Karpas-422 (cell line): Measurements from ENCODE around the gene SRGAP1. TPM values are rescaled to one million over a fixed set of nuclear protein-coding genes. Genes with fewer than 3 reads are reported as not detected.
"Not testable (repeated sequence)": the region's sequence is repeated elsewhere in the genome, so short reads cannot be mapped to it uniquely, and the experiment has no call there.

ENCODE experiments used
- DNase-seq: peaks from one replicate; pipeline ENCODE4 v3.0.0-alpha.2; 2015
- H2AFZ ChIP-seq: fragments of 200-600 bp; sonication (generic); 2 replicates; pipeline ENCODE4 v1.6.1; 2014; ENCODE audit warnings: antibody characterized with exemption, low read length, mixed read lengths
- H3K27ac ChIP-seq: fragments of 200-600 bp; sonication (generic); 2 replicates; pipeline ENCODE4 v1.5.1; 2014; ENCODE audit warnings: mild to moderate bottlenecking, low read length, moderate library complexity
- H3K27me3 ChIP-seq: fragments of 200-600 bp; sonication (generic); 2 replicates; pipeline ENCODE4 v1.6.1; 2014; ENCODE audit warnings: low read length, mixed read lengths
- H3K36me3 ChIP-seq: fragments of 200-600 bp; sonication (generic); 2 replicates; pipeline ENCODE4 v1.6.1; 2014; ENCODE audit warnings: low read length, mixed read lengths; ENCODE audit not compliant: insufficient read depth
- H3K4me1 ChIP-seq: fragments of 200-600 bp; sonication (generic); 2 replicates; pipeline ENCODE4 v1.6.1; 2014; ENCODE audit warnings: mild to moderate bottlenecking, low read length, mixed read lengths
- H3K4me2 ChIP-seq: fragments of 200-600 bp; sonication (generic); 2 replicates; pipeline ENCODE4 v1.6.1; 2014; ENCODE audit warnings: low read length, low read depth, mild to moderate bottlenecking; ENCODE audit not compliant: poor library complexity, severe bottlenecking
- H3K4me3 ChIP-seq: fragments of 200-600 bp; sonication (generic); 2 replicates; pipeline ENCODE4 v1.5.1; 2014; ENCODE audit warnings: mild to moderate bottlenecking, antibody characterized with exemption, low read length, mixed read lengths
- H3K79me2 ChIP-seq: fragments of 200-600 bp; sonication (generic); 2 replicates; pipeline ENCODE4 v1.6.1; 2014; ENCODE audit warnings: mild to moderate bottlenecking, low read length, mixed read lengths
- H3K9ac ChIP-seq: fragments of 200-600 bp; sonication (generic); 2 replicates; pipeline ENCODE4 v1.6.0; 2014; ENCODE audit warnings: low read length
- H3K9me2 ChIP-seq: fragments of 200-600 bp; sonication (generic), shearing (Covaris generic); replicated peaks from 2 replicates; pipeline ENCODE4 v1.6.0; 2014; ENCODE audit warnings: mild to moderate bottlenecking, low read length, moderate library complexity; ENCODE audit not compliant: insufficient read depth
- H3K9me3 ChIP-seq: fragments of 300-700, 200-600 bp; sonication (generic); 2 replicates; pipeline ENCODE4 v1.6.1; 2014; ENCODE audit warnings: low read length, mixed read lengths
- H4K20me1 ChIP-seq: fragments of 200-600 bp; sonication (generic); 2 replicates; pipeline ENCODE4 v1.6.1; 2014; ENCODE audit warnings: mild to moderate bottlenecking, antibody characterized with exemption, low read length, low read depth; ENCODE audit not compliant: insufficient read depth
- total RNA-seq: library from RNA; depleted of rRNA; stranded (reverse); fragments of >200 nt; shearing (Covaris generic); gene quantifications from 2 replicates; pipeline ENCODE4 v1.2.3, GENCODE V29; 2014; ENCODE audit warnings: low replicate concordance

SRGAP1 gene
- total RNA-seq, 1 experiment from 2014 or later, result not detected

DNA sequence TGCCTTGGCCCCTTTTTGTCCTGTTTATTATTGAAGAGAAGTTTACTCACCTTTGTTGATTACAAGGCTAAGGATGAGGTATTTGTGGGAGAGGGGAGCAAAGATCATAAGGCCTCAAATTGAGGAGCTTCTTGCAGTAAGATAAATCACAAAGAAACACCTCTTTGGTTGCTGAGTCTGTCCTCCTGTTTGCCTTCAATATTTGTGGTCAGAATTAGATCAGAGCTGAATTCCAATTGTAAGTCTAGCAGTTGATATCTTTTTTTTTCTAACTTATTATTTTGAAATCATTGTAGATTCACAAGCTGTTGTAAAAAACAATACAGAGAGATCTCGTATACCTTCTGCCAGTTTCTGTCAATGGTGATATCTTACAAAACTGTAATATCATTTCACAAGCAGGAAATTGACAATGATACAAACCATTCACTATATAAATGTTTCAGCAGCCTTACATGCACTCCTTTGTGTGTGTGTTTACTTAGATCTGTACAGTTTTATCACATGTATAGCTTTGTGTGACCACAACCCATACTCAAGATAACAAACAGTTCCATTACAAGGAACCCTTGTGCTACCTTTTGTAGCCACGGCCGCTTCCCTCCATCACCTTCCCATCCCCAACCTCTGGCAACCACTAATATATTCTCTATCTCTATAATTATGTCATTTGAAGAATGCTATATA lies 280.2 kb downstream of the SRGAP1 start:
- Histone ChIP-seq H3K36me3 (no peaks in the 10 kb centered on the region), H3K9me2 (no peaks in the 10 kb centered on the region), H4K20me1 (no peaks in the 10 kb centered on the region), H3K27ac (no peak overlapping the region), H3K4me2 (no peak overlapping the region), H2AFZ (no peak overlapping the region), H3K9me3 (no peaks in the 10 kb centered on the region), H3K27me3 (no peaks in the 10 kb centered on the region), H3K4me1 (no peaks in the 10 kb centered on the region), H3K4me3 (no peak overlapping the region), H3K9ac (no peak overlapping the region), H3K79me2 (no peaks in the 10 kb centered on the region)
- DNase-seq, result no peak

DNA sequence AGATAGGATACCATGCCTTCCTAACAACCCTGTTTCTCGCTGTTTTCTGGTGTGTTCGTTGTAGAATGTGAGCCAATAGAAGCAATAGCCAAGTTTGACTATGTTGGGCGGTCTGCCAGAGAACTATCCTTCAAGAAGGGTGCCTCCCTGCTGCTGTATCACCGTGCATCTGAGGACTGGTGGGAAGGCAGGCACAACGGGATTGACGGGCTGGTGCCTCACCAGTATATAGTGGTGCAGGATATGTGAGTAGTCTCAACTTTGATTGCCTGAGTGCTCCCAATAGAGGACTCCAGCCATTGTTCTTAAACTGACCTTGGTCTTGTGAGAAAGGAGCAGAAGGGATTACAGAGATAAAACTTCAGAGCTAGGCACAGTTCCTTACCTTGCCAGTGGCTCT lies 281.4 kb downstream of the SRGAP1 start:
- H4K20me1 ChIP-seq, result no peaks in the 10 kb centered on the region
- no peak overlapping the region for H3K4me3 ChIP-seq
- no peaks in the 10 kb centered on the region for H3K36me3 ChIP-seq
- no peak overlapping the region for H3K9ac ChIP-seq
- H3K9me3 ChIP-seq, result no peaks in the 10 kb centered on the region
- no peak overlapping the region for H2AFZ ChIP-seq
- no peaks in the 10 kb centered on the region for H3K79me2 ChIP-seq
- H3K27me3 ChIP-seq, result no peaks in the 10 kb centered on the region
- no peak overlapping the region for H3K4me2 ChIP-seq
- no peaks in the 10 kb centered on the region for H3K9me2 ChIP-seq
- H3K4me1 ChIP-seq, result no peaks in the 10 kb centered on the region
- H3K27ac ChIP-seq, result no peak overlapping the region
- DNase-seq, result no peak

DNA sequence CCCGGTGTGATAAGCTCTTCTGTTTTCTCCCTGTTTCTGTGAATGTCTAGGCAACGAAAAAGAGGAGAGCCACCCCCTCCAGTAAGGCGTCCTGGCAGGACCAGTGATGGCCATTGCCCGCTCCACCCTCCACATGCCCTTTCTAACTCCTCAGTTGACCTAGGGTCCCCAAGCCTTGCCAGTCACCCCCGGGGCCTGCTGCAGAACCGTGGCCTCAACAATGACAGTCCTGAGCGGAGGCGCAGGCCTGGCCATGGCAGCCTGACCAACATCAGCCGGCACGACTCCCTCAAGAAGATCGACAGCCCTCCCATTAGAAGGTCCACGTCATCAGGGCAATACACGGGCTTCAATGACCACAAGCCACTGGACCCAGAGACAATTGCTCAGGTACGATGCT lies 283.3 kb downstream of the SRGAP1 start:
- H3K4me1 ChIP-seq, result no peaks in the 10 kb centered on the region
- no peaks in the 10 kb centered on the region for H4K20me1 ChIP-seq
- H2AFZ ChIP-seq, result no peak overlapping the region
- H3K27me3 ChIP-seq, result no peaks in the 10 kb centered on the region
- no peak overlapping the region for H3K4me2 ChIP-seq
- no peak overlapping the region for H3K27ac ChIP-seq
- no peak overlapping the region for H3K9ac ChIP-seq
- H3K9me2 ChIP-seq, result no peaks in the 10 kb centered on the region
- no peak for DNase-seq
- H3K9me3 ChIP-seq, result no peaks in the 10 kb centered on the region
- H3K36me3 ChIP-seq, result no peaks in the 10 kb centered on the region
- no peak overlapping the region for H3K4me3 ChIP-seq
- H3K79me2 ChIP-seq, result no peaks in the 10 kb centered on the region

DNA sequence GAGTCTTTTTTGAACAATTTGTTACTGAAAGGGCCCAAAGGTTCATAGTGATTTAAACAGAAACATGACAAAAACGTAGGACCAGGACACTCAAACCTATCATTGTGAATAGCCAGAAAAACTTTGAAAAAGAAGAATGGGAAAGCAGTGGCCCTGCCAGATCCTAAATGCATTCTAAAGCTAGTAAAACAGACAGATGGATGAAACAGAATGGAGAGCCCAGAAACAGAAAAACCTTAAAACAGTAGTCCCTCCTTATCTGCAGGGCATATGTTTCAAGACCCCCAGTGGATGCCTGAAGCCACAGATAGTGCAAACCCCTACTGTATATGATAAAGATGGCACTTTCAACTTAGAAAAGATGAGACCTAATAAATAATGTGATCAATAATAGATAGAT lies 283.9 kb downstream of the SRGAP1 start:
- Histone ChIP-seq H4K20me1 (no peaks in the 10 kb centered on the region), H3K4me2 (no peak overlapping the region), H3K27me3 (no peaks in the 10 kb centered on the region), H3K9me3 (no peaks in the 10 kb centered on the region), H3K79me2 (no peaks in the 10 kb centered on the region), H3K4me3 (no peak overlapping the region), H3K9me2 (no peaks in the 10 kb centered on the region), H3K9ac (no peak overlapping the region), H2AFZ (no peak overlapping the region), H3K36me3 (no peaks in the 10 kb centered on the region), H3K4me1 (no peaks in the 10 kb centered on the region), H3K27ac (no peak overlapping the region)
- DNase-seq, result no peak

DNA sequence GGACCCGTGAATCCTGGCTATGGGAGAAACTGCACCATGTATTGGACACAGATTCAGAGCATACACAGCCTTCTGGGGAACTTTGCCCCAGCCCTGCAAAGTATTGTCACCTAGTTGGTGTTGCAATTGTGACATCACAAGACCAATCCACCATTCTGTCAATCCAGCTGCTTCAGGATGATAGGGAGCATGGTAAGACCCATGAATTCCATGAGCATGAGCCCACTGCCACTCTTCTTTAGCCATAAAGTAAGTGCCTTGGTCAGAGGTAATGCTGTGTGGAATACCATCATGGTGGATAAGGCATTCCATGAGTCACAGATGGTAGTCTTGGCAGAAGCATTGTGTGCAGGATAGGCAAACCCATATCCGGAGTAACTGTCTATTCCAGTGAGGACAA lies 286.0 kb downstream of the SRGAP1 start:
- not testable (repeated sequence) for H3K9me2 ChIP-seq, H3K4me1 ChIP-seq, H3K9me3 ChIP-seq, H3K27ac ChIP-seq, H3K4me2 ChIP-seq, H2AFZ ChIP-seq, H3K79me2 ChIP-seq, H3K9ac ChIP-seq, H4K20me1 ChIP-seq, DNase-seq, H3K4me3 ChIP-seq, H3K27me3 ChIP-seq, H3K36me3 ChIP-seq

DNA sequence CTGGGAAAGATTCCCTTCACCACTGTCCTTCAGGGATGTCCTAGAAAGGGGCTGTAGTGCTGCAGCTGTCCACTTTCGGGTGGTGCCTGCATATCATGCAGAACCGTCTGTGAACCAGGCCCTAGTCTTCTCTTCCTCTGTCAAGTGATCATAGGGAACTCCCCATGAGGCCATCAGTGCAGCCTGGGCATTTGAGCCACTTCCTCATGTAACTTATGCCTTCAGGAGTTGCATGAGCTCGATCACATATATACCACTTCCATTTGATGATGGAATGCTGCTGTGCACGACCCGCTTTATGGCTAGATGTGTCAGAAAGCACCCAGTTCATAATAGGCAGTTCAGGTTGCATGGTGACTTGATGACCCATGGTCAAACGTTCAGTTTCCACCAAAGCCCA lies 287.0 kb downstream of the SRGAP1 start:
- not testable (repeated sequence) for H3K27me3 ChIP-seq, H3K27ac ChIP-seq, H3K4me2 ChIP-seq, H2AFZ ChIP-seq, H3K9me3 ChIP-seq, H3K9me2 ChIP-seq, DNase-seq, H3K36me3 ChIP-seq, H4K20me1 ChIP-seq, H3K4me3 ChIP-seq, H3K9ac ChIP-seq, H3K79me2 ChIP-seq, H3K4me1 ChIP-seq

DNA sequence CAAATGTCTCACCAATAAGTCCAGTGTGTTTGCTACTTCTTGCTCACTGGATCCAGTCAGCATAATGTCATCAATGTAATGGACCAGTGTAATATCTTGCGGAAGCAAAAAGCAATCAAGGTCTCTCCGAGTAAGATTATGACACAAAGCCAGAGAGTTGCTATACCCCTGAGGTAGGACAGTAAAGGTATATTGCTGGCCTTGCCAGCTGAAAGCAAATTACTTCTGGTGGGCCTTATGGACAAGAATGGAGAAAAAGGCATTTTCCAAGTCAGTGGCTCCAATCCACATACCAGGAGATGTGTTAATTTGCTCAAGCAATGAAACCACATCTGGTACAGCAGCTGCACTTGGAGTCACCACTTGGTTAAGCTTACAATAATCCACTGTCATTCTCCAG lies 288.2 kb downstream of the SRGAP1 start:
- H2AFZ ChIP-seq, result not testable (repeated sequence)

DNA sequence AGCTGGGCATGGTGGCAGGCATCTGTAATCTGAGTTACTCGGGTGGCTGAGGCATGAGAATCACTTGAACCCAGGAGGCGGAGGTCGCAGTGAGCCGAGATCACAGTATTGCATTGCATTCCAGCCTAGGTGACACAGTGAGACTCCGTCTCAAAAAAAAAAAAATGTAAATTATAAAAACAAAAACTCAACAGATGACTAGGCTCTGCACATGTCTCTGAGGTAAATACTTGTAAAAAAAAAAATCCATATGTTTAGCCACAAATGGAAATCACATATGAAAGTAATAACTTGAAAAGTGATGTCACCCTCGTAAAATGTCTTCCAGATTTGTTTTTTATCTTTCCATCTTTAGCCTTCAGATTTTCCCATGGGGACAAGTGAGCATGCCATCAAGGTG lies 292.6 kb downstream of the SRGAP1 start:
- Histone ChIP-seq H3K9me2 (no peaks in the 10 kb centered on the region), H3K79me2 (no peaks in the 10 kb centered on the region), H3K9ac (no peak overlapping the region), H4K20me1 (no peaks in the 10 kb centered on the region), H3K4me2 (no peak overlapping the region), H3K4me3 (no peak overlapping the region), H3K36me3 (no peaks in the 10 kb centered on the region), H3K27ac (no peak overlapping the region), H3K4me1 (no peaks in the 10 kb centered on the region), H3K27me3 (no peaks in the 10 kb centered on the region), H2AFZ (no peak overlapping the region), H3K9me3 (no peaks in the 10 kb centered on the region)
- no peak for DNase-seq

More for the DNA sequence above, 288.2 kb downstream of the SRGAP1 start:
- H3K9me3 ChIP-seq, H3K79me2 ChIP-seq, H4K20me1 ChIP-seq, H3K4me1 ChIP-seq, H3K27ac ChIP-seq, H3K4me3 ChIP-seq, H3K9me2 ChIP-seq, H3K4me2 ChIP-seq, H3K36me3 ChIP-seq, H3K27me3 ChIP-seq, DNase-seq, H3K9ac ChIP-seq: not testable (repeated sequence)

DNA sequence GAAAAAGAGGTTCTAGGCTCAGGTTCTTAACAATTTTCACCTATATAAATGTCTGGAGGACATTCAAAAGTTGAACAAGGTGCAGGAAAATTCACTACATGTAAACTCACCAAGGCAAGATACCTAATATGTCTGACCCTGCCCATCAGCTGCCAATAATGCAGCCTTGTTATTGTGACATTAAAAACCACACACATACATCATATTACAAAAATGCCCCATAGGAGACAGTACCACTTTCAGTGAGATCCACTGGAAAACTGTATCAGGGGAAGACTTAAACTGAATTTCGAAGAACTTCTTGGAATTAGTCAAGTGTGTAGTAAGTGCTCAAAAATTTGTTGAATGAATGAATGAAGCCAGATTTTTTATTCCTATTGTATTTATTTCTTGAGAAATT lies 294.5 kb downstream of the SRGAP1 start:
- Histone ChIP-seq H3K36me3 (no peaks in the 10 kb centered on the region), H2AFZ (no peak overlapping the region), H3K9ac (no peak overlapping the region), H3K4me1 (no peaks in the 10 kb centered on the region), H3K27me3 (no peaks in the 10 kb centered on the region), H3K9me2 (no peaks in the 10 kb centered on the region), H4K20me1 (no peaks in the 10 kb centered on the region), H3K4me2 (no peak overlapping the region), H3K27ac (no peak overlapping the region), H3K4me3 (no peak overlapping the region), H3K79me2 (no peaks in the 10 kb centered on the region), H3K9me3 (no peaks in the 10 kb centered on the region)
- DNase-seq, result no peak
